GM12874 (cell line): ENCODE data around the gene EYS.

Experiments
- TF ChIP-seq, protein P1 (sequence below): IDR thresholded peaks from 2 replicates; pipeline ENCODE4 v1.5.1; 2011; ENCODE audit warnings: low read depth, mild to moderate bottlenecking, control low read depth, low read length, moderate library complexity; ENCODE audit not compliant: insufficient read depth

Gene EYS

GRCh38 chr6:64516393-64516792, 1190.6 kb downstream of the EYS start:
- TF ChIP-seq, protein P1, sequence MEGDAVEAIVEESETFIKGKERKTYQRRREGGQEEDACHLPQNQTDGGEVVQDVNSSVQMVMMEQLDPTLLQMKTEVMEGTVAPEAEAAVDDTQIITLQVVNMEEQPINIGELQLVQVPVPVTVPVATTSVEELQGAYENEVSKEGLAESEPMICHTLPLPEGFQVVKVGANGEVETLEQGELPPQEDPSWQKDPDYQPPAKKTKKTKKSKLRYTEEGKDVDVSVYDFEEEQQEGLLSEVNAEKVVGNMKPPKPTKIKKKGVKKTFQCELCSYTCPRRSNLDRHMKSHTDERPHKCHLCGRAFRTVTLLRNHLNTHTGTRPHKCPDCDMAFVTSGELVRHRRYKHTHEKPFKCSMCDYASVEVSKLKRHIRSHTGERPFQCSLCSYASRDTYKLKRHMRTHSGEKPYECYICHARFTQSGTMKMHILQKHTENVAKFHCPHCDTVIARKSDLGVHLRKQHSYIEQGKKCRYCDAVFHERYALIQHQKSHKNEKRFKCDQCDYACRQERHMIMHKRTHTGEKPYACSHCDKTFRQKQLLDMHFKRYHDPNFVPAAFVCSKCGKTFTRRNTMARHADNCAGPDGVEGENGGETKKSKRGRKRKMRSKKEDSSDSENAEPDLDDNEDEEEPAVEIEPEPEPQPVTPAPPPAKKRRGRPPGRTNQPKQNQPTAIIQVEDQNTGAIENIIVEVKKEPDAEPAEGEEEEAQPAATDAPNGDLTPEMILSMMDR, result no peak

GRCh38 chr6:64507661-64508060, 1199.4 kb downstream of the EYS start:
- TF ChIP-seq, protein P1, result no peak

GRCh38 chr6:64505312-64505711, 1201.7 kb downstream of the EYS start:
- TF ChIP-seq, protein P1, result peak; percentile 79

- TF ChIP-seq, protein P1, result no peak
Measured at GRCh38 chr6:64504503-64504902, 1202.5 kb downstream of the EYS start.

- TF ChIP-seq, protein P1, result no peak
Measured at GRCh38 chr6:64502801-64503200, 1204.2 kb downstream of the EYS start.

DNA sequence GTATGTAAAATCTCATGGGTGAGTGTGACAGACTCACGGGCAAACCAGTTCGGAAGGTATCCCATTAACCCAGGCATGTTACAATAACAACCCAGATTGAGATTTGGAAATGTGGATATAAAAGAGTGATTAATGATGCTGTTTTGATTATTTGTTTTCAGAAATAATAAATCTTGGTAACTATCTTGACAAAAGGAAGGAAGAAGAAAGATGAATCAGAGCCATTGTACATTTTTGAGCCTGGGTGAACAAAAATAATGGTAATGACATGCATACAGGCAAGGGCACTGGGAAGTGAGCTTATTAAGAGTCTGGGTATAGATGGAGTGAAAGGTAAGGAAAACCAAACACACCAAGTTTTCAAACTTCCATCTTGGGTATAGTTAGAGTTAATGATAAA, 1209.4 kb downstream of the EYS start:
- TF ChIP-seq, protein P1, result no peak

DNA sequence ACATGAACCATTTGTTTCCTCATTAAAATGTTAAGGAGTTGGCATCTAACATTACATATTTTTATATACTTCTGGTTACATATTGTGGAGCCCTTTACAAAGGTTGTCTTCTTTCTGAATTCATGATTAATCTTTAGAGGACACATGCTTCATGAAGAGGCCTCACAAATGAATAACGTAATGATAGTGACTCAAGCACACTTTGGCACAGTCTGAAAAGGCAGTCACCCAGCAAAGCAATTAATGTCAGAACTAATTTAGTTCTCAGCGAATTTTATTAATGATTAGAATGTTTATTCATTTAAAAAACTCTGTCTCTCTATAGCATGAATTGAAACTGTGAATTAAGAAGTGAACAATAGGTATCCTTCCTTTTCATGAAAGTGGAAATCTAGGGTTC, 1217.3 kb downstream of the EYS start:
- TF ChIP-seq, protein P1, result no peak

GRCh38 chr6:64486578-64487351, 1220.3 kb downstream of the EYS start:
- TF ChIP-seq, protein P1, result no peak
